ENCODE data around the gene TIMM17A.
"Not testable (repeated sequence)": the region's sequence is repeated elsewhere in the genome, so short reads cannot be mapped to it uniquely, and the experiment has no call there.

The TIMM17A gene

GRCh38 chr1:202016811-202017748 lies 61.8 kb downstream of the TIMM17A start:
- H3K9ac ChIP-seq (ENCODE audit: low read depth, low read length), result no peak overlapping the region
- 96% methylated on average over 21 of the region's 21 CpGs for WGBS
- H3K27ac ChIP-seq (ENCODE audit: low read depth, low read length), result no peak overlapping the region
- no peak overlapping the region for H3K4me3 ChIP-seq (ENCODE audit: low read length)
- H3K4me1 ChIP-seq (ENCODE audit: insufficient read depth, low read length), result peaks cover 7% of the 10 kb centered on the region
- H3K9me3 ChIP-seq (ENCODE audit: insufficient read depth, low read depth, low read length), result no peaks in the 10 kb centered on the region
- H3K27me3 ChIP-seq (ENCODE audit: insufficient read depth, low read length), result no peaks in the 10 kb centered on the region
- peaks cover 25% of the 10 kb centered on the region; the same call in 1 of the 2 replicates for H3K36me3 ChIP-seq (ENCODE audit: insufficient read depth, low read length)

GRCh38 chr1:202017749-202018467 lies 62.6 kb downstream of the TIMM17A start:
- peaks cover 7% of the 10 kb centered on the region for H3K4me1 ChIP-seq (ENCODE audit: insufficient read depth, low read length)
- H3K27ac ChIP-seq (ENCODE audit: low read depth, low read length), result no peak overlapping the region; the same call in 1 of the 2 replicates
- H3K4me3 ChIP-seq (ENCODE audit: low read length), result no peak overlapping the region
- H3K9ac ChIP-seq (ENCODE audit: low read depth, low read length), result no peak overlapping the region
- H3K36me3 ChIP-seq (ENCODE audit: insufficient read depth, low read length), result peaks cover 25% of the 10 kb centered on the region; the same call in 1 of the 2 replicates
- WGBS, result 80% methylated on average over 16 of the region's 18 CpGs
- no peaks in the 10 kb centered on the region for H3K27me3 ChIP-seq (ENCODE audit: insufficient read depth, low read length)
- no peaks in the 10 kb centered on the region for H3K9me3 ChIP-seq (ENCODE audit: insufficient read depth, low read depth, low read length)

- H3K4me1 ChIP-seq (ENCODE audit: insufficient read depth, low read length), result peaks cover 7% of the 10 kb centered on the region
- no peak overlapping the region for H3K4me3 ChIP-seq (ENCODE audit: low read length)
- H3K9ac ChIP-seq (ENCODE audit: low read depth, low read length), result no peak overlapping the region; the same call in 1 of the 2 replicates
- no peak overlapping the region; the same call in 1 of the 2 replicates for H3K27ac ChIP-seq (ENCODE audit: low read depth, low read length)
- H3K27me3 ChIP-seq (ENCODE audit: insufficient read depth, low read length), result no peaks in the 10 kb centered on the region
- no peaks in the 10 kb centered on the region for H3K9me3 ChIP-seq (ENCODE audit: insufficient read depth, low read depth, low read length)
- peaks cover 21% of the 10 kb centered on the region; the same call in 1 of the 2 replicates for H3K36me3 ChIP-seq (ENCODE audit: insufficient read depth, low read length)
- WGBS, result 65% methylated on average over 19 of the region's 19 CpGs
Measured at GRCh38 chr1:202018468-202019234, 63.3 kb downstream of the TIMM17A start.

- H3K4me3 ChIP-seq (ENCODE audit: low read length); H3K27ac ChIP-seq (ENCODE audit: low read depth, low read length); H3K9me3 ChIP-seq (ENCODE audit: insufficient read depth, low read depth, low read length); H3K9ac ChIP-seq (ENCODE audit: low read depth, low read length); H3K27me3 ChIP-seq (ENCODE audit: insufficient read depth, low read length); H3K4me1 ChIP-seq (ENCODE audit: insufficient read depth, low read length): not testable (repeated sequence)
- WGBS, result 94% methylated on average over 8 of the region's 8 CpGs
- peaks cover 15% of the 10 kb centered on the region; the same call in 1 of the 2 replicates for H3K36me3 ChIP-seq (ENCODE audit: insufficient read depth, low read length)
Measured at GRCh38 chr1:202019235-202019558, 63.9 kb downstream of the TIMM17A start.
